ENCODE results near the gene DNAH6.
A peak's percentile ranks its signal among the peaks of the same experiment; 100 is the strongest.

DNAH6 gene

GRCh38 chr2:84858123-84858522, 341.8 kb downstream of the DNAH6 start:
- peak; percentile 40; the same call in 2 of the 3 replicates for ATAC-seq
- TF ChIP-seq ZNF8 (CRISPR knock-in tag; IDR thresholded peaks at IDR 0.05), result no peak
- no peak for TF ChIP-seq ZC3H10 (CRISPR knock-in tag; IDR thresholded peaks at IDR 0.05)
- no peak for TF ChIP-seq ISL1 (CRISPR knock-in tag; IDR thresholded peaks at IDR 0.05)
- TF ChIP-seq ESRRG (CRISPR knock-in tag; IDR thresholded peaks at IDR 0.05), result no peak
- no peak for TF ChIP-seq RARB (CRISPR knock-in tag; IDR thresholded peaks at IDR 0.05)
- no peak for TF ChIP-seq ZFP3 (CRISPR knock-in tag; IDR thresholded peaks at IDR 0.05)

- ATAC-seq, result no peak
- TF ChIP-seq PPARA (CRISPR knock-in tag; IDR thresholded peaks at IDR 0.05; ENCODE audit: borderline replicate concordance), result no peak
- no peak for TF ChIP-seq ZFP30 (CRISPR knock-in tag; IDR thresholded peaks at IDR 0.05)
- TF ChIP-seq ZFP3 (CRISPR knock-in tag; IDR thresholded peaks at IDR 0.05), result no peak
- no peak for TF ChIP-seq ZC3H10 (CRISPR knock-in tag; IDR thresholded peaks at IDR 0.05)
- TF ChIP-seq TCF4 (CRISPR knock-in tag; IDR thresholded peaks at IDR 0.05; ENCODE audit: borderline replicate concordance), result no peak
- TF ChIP-seq ZNF565 (CRISPR knock-in tag; conservative IDR thresholded peaks at IDR 0.05; ENCODE audit: low read depth), result no peak
- no peak for TF ChIP-seq ZNF70 (CRISPR knock-in tag; IDR thresholded peaks at IDR 0.05)
- TF ChIP-seq TSHZ2 (CRISPR knock-in tag; IDR thresholded peaks at IDR 0.05), result no peak
These were observed 342.6 kb downstream of the DNAH6 start for GRCh38 chr2:84858937-84859336.

- TF ChIP-seq RARB (CRISPR knock-in tag; IDR thresholded peaks at IDR 0.05), result no peak
- no peak for ATAC-seq
These were observed 345.2 kb downstream of the DNAH6 start for GRCh38 chr2:84861539-84861938.

- ATAC-seq, result no peak
- no peak for TF ChIP-seq OSR1 (CRISPR knock-in tag; IDR thresholded peaks at IDR 0.05)
- no peak for TF ChIP-seq CREB5 (CRISPR knock-in tag; IDR thresholded peaks at IDR 0.05; ENCODE audit: low read depth)
- TF ChIP-seq PPARA (CRISPR knock-in tag; IDR thresholded peaks at IDR 0.05; ENCODE audit: borderline replicate concordance), result no peak
- no peak for TF ChIP-seq ESRRG (CRISPR knock-in tag; IDR thresholded peaks at IDR 0.05)
- no peak for TF ChIP-seq SNAI2 (CRISPR knock-in tag; IDR thresholded peaks at IDR 0.05)
- no peak for TF ChIP-seq TSHZ2 (CRISPR knock-in tag; IDR thresholded peaks at IDR 0.05)
- TF ChIP-seq ZFP30 (CRISPR knock-in tag; IDR thresholded peaks at IDR 0.05), result no peak
- no peak for TF ChIP-seq RARB (CRISPR knock-in tag; IDR thresholded peaks at IDR 0.05)
- no peak for TF ChIP-seq ZFP3 (CRISPR knock-in tag; IDR thresholded peaks at IDR 0.05)
- TF ChIP-seq TCF4 (CRISPR knock-in tag; IDR thresholded peaks at IDR 0.05; ENCODE audit: borderline replicate concordance), result no peak
- TF ChIP-seq CSRNP3 (CRISPR knock-in tag; IDR thresholded peaks at IDR 0.05), result no peak
- no peak for TF ChIP-seq ARNTL (CRISPR knock-in tag; IDR thresholded peaks at IDR 0.05; ENCODE audit: borderline replicate concordance, low read depth)
- TF ChIP-seq PATZ1 (CRISPR knock-in tag; IDR thresholded peaks at IDR 0.05; ENCODE audit: borderline replicate concordance), result no peak
- TF ChIP-seq GLIS3 (CRISPR knock-in tag; IDR thresholded peaks at IDR 0.05), result no peak
- TF ChIP-seq ZC3H10 (CRISPR knock-in tag; IDR thresholded peaks at IDR 0.05), result no peak
- TF ChIP-seq ZNF565 (CRISPR knock-in tag; conservative IDR thresholded peaks at IDR 0.05; ENCODE audit: low read depth), result no peak
- no peak for TF ChIP-seq ZNF8 (CRISPR knock-in tag; IDR thresholded peaks at IDR 0.05)
- TF ChIP-seq CSDC2 (CRISPR knock-in tag; IDR thresholded peaks at IDR 0.05), result no peak
These were observed 345.7 kb downstream of the DNAH6 start for GRCh38 chr2:84862006-84862405.

All from SK-N-SH treated with all-trans-retinoic acid at 6 μM for 48 hours (cell line).